Left ventricle myocardium superior (tissue), 1 donor: Measurements from ENCODE around the gene CDKN2C. TPM values are rescaled to one million over a fixed set of nuclear protein-coding genes. Genes with fewer than 3 reads are reported as not detected.
A peak's percentile ranks its signal among the peaks of the same experiment; 100 is the strongest.
"Not testable (repeated sequence)": the region's sequence is repeated elsewhere in the genome, so short reads cannot be mapped to it uniquely, and the experiment has no call there.

ENCODE experiments used
- ATAC-seq: fragments of 200-7000 bp; cut with Tn5 transposase; one replicate; pipeline ENCODE4 v1.9.1; 2020; ENCODE audit warnings: mild to moderate bottlenecking, moderate library complexity
- DNase-seq: peaks from one replicate; pipeline ENCODE4 v3.0.0-alpha.2; 2020
- intact Hi-C: fragments of 100-400 bp; cut with micrococcal nuclease; formaldehyde crosslinking; loops from one replicate; pipeline ENCODE4 v1.11.0; 2022
- total RNA-seq: library from RNA; stranded (reverse); fragmentation: NEBNext Ultra II Directional; extraction: Animal tissue kit (Norgen Biotek cat#: 25700); gene quantifications from one replicate; pipeline ENCODE4 v1.2.1, GENCODE V29; 2021
- donor health status: DM: no; HTN: yes; CAD: no; lungs with severe emphysema.

CDKN2C gene
- total RNA-seq, 1 donor from 2014 or later: 16.9 TPM

DNA sequence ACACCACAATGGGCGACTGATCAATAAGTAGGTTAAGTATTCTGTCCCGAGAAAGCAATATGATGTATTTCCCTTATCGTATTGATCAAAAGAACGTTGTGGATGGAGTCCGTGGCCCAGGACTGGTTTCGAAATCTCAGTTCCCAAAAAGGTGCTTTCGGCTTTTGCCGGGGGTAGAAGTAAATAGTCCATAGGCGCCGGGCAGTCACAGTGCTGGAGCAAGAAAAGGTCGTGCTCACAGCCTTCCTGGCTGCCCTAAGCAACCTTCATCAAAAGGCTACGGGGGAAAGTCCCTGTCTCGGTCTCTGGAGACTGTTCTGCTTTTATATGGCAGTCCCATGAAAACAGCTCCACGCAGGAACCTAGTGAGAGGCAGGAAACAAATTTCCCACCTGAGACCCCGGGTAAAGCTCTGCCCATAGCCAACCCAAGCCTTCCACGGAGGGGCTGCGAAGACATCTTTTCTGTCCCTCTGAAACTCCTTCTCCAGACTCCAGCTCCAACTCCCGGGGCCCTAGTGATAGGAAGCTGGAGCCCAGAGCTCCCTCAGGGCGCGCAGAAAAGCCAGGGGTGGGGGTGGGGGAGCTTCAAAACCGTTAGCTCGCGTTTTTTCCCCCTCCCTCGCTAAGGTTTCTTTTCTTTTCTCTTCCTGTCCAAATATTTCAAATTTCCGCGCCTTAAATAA lies 7.0 kb downstream of the CDKN2C start:
- DNase-seq (peak; percentile 50), ATAC-seq (peak; percentile 73)
- intact Hi-C loops: no loop called here

DNA sequence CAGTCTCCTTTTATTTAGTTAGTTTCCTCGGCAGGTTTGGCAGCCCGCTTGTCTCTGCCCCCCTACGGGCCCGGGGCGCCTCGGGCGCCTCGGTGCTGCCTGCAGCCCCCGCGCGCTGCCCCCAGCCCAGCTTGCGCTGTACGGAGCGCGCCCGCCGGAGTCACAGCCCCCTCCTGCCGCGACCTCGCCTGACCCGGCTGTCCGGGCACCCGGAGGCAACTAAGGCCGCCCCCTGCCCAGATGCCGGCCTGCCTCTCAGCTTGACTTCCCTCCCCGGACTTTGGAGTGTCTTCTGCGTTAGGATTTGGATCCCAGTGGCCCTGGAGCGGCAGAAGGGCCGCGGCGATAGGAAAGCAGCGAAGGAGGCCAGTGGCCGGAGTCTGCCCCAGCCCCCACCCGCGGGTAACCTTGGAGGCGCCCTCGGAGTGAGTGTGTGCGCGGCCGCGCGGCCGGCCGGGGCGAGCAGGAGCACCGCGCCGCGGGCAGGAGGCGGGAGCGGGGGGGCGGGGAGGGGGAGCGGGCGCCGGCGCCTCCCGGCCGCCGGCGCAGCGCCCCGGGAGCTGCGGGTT lies 7.6 kb downstream of the CDKN2C start:
- intact Hi-C loops: no loop called here
- ATAC-seq (peak; percentile 93), DNase-seq (peak; percentile 85)

DNA sequence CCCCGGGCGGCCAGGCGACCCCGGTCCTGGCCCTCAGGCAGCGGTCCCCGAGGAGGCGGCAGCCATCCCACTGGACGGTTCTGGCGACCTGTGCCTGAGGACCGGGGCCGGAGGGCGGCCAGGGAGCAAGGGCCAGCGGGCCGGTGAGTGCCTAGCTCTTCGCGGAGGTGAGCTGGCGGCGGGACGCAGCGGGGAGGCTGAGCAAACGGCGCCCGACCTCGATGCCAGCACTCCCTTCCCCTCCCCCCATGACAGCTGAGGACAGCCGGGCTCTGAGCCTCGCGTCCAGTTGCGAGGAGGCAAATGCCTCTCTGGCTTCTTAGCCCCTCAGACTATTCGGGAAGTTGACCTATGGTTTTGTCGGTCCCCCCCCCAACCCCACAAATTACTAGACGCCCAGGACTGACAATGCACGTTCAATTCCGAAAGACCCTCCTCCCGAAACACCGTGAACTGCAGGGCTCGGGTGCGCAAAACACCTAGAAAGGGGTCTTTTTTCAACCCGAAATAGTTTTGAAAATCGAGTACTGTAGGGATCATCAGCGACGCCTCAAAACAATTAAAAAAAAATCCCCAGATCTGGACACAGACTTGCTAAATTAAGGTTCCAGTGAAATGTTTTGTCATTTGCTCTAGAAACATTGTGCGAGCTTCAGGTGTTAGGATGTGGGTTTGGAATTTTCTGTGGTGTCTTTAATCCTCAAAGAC lies 8.3 kb downstream of the CDKN2C start:
- peak; percentile 81 for ATAC-seq
- DNase-seq: peak; percentile 84
- intact Hi-C loops: no loop called here

DNA sequence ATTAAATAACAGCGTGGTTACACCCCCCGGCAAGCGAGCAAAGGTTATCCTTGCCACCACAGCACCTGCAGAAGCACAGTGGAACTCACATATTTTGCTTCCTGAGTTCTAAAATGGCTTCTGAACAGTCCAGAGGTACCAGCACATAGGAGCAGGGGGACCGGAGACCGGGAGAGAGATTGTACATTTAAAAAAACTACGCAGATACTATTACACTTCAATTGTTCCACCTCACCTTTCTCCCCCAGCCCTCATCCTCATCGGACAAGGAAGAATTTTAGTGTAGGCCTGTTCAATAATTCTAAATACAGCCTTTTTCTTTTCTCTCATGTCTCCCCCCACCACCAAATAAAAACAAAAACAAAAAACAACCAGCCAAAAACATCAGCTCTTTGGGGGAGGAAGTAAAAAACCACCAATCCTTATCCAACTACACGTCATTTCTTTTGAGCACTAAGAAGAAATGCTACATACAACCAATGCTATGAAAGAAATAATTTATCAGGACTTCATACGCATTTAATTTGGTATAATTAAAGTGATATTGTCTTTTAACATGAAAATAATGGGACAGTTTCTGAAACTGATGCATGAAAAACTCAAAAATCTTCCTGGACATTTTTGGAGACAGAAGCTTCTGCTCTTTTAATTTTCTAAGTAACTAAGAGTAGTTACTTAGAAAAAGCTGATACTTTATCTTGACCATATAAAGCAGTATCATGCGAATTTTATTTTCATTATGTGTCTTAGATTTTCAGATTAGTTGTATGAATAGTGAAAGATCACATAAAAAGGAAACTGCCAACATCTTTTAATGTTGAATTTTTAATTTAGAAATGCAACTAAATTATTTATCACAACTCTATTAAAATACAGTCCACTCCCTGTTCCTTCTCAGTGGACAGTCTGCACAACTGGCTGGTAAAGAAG lies 9.1 kb downstream of the CDKN2C start:
- DNase-seq (no peak), ATAC-seq (peak; percentile 29)
- intact Hi-C loops: no loop called here

DNA sequence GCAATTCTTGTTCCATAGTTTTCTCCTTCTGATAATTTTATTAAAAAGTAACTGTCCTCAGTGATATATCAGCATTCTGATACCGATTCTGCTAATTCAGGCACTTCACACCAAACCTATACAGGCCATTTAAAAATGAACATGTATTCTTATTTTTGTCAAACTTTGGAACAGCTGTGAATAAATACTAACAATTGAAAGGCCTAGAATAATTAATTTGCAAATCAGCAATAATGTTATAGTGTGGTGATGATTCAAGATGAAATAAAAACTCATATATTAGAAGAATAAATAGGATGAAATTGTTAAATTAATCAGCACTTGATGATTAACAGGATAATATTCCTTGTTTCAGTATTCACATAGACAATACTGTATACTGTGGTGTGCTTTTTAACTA lies 9.9 kb downstream of the CDKN2C start:
- ATAC-seq (no peak), DNase-seq (no peak)
- intact Hi-C loops: no loop called here

DNA sequence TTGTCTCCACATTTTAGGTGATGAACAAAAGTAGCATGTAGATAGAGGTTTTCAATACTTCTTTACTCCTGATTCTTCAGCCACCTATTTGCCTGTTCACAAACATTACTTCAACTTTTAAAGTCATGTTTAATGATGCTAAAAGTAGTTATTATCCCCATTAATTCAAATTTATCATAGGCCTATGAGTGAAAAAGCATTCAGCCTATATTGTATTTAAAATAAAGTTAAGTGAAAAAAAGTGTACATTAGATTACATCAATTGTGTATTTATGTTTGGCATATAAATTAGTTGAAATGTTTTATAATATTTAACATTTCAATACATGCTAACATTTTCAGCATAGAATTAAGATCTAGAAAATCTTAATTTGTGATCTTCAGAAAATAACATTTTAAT lies 10.5 kb downstream of the CDKN2C start:
- intact Hi-C loops: no loop called here
- no peak for ATAC-seq
- no peak for DNase-seq

DNA sequence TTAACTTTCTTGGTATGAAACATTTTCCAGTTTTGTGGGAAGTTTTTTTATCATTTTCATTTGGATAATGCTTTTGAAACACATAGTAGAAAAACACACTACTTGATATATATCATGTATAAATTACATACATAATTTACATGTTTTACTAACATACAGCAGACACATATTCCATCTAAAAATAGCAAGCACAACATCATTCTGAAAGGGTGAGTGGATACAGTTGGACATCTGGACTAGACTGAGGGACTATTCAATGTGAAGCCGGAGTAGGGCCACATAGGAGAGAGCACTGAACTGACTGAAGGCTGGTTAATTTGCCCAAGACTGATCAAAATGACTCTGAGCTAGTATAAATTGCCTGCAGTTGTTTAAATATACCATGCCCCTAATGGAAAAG lies 11.7 kb downstream of the CDKN2C start:
- DNase-seq (no peak), ATAC-seq (no peak)
- intact Hi-C loops: no loop called here

DNA sequence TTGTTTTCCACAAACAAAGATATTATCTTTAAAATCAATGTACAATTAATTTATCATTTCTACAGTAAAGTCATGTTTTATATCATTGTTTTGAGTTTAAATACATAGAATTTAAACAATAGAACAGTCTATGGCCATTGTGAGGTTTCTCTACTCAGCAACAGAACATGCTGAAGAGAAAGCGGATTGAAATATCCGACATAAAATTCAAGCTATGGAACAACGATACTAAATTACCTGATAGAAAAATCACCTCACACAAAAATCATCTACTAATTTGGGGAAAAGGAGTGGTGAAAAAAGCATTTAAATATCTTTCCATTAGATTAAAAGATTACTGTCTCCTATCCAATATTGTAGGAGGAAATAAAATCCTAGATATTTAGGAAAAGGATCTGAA lies 12.6 kb downstream of the CDKN2C start:
- ATAC-seq: no peak
- intact Hi-C loops: no loop called here
- DNase-seq: no peak

DNA sequence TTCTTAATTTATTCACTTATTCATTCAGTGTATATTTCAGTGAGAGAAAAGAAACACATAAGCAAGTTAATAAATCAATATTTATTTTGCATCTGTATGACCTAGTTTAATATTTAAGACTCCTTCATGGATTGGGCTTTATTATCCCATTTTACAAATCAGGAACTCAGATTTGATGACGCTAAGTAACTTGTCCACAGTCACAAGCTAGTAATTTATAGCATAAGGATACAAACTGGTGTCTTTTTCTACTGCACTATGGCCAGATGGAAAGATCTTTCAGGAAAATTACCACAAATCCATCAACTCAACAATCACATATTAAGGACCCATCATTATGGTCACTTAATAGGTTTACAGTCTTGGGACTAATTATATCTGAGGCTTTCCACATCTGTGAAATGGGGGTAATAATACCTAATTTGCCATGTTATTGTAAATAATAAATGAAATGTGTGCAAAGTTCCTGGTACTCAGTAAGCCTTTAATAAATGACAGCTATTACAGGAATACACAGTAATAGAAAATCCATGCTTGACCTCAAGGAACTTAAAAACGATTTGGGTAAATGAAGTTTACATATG lies 13.3 kb downstream of the CDKN2C start:
- DNase-seq (no peak), ATAC-seq (no peak)
- intact Hi-C loops: no loop called here

DNA sequence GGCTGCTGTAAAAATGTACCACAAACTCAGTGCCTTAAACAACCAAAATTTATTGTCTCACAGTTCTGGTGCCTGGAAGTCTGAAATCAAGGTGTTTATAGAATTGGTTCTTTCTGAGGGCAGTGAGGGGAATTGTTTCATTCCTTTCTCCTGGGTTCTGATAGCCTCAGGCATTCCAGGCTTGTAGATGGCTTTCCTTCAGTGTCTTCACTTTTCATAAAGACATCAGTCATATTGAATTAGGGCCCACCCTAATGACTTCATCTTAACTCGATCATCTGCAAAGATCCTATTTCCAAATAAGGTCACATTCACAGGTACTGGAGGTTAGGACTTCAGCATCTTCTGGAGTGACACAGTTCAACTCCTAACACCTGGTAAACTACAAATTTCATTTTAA lies 15.0 kb downstream of the CDKN2C start:
- no peak for ATAC-seq

DNA sequence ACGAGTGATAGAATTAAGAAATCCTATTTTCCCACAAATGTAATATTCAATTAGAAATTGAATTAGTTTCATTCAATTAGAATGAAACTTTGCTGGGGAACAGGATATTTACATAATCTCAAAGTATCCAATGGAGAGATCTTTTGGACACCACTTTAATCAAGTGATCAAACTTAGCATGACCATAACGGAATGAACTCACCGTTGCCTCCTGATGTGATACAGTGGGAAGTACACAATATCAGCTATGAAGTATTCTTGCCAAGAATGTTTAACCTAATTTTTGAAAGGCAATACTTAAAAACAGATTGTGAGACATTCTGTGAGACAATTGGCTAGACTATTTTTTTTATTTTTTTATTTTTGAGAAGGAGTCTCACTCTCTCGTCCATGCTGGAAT lies 16.6 kb downstream of the CDKN2C start:
- intact Hi-C loops: no loop called here
- no peak for DNase-seq
- no peak for ATAC-seq

More for the DNA sequence above, 15.0 kb downstream of the CDKN2C start:
- DNase-seq: no peak
- intact Hi-C loops: no loop called here

DNA sequence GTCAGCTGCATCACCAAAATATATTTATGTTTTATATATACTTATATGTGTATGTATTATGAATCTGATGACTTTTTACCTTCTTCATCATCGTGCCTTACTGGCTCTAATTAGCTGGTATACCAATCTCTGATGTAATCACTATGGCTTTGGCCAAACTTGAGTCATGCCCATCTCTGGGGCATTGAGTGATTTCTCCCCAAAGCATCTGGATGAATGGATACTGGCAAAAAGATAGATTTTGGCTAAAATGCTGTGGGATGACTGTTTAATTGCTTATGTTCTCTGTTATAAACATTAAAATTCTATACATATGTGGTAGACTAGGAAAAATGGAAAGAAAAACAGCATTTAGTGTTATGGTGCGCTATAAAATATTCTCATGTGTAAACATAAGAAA lies 19.6 kb downstream of the CDKN2C start:
- intact Hi-C loops: no loop called here

DNA sequence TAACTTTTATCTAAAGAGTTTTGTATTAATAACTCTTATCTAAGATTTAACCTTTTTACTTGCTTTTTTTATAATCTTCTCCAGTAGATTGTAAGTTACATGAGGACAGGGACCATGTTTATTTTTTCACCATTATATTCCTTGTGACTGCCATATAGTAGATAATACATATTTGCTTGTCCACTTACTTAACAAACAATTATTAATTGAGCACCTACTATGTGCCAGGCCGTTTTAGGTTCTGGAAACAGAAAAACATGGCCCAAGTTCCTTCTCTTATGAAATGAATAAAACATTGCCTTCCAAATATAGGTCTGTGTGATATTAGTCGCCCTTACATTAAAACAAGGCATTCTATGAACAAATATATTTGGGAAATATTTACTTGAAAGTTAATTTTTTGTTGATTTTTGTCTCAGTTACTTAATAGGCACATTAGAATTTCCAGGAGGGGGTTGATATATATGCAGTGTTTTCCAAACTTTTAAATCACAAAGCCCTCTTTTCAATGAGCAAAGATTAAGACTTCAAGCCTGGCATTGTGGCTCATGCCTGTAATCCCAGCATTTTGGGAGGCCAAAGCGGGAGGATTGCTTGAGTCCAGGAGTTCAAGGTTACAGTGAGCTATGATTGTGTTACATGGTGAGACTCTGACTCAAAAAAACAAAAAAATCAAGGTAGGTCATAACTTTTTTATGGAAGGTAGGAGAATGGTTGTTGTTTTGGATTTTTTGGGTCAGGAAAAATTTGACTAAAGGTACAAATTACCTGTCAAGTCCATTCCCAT lies 22.7 kb downstream of the CDKN2C start:
- intact Hi-C loops: no loop called here
- ATAC-seq (no peak), DNase-seq (no peak)

More for the DNA sequence above, 19.6 kb downstream of the CDKN2C start:
- DNase-seq: no peak
- ATAC-seq: no peak

DNA sequence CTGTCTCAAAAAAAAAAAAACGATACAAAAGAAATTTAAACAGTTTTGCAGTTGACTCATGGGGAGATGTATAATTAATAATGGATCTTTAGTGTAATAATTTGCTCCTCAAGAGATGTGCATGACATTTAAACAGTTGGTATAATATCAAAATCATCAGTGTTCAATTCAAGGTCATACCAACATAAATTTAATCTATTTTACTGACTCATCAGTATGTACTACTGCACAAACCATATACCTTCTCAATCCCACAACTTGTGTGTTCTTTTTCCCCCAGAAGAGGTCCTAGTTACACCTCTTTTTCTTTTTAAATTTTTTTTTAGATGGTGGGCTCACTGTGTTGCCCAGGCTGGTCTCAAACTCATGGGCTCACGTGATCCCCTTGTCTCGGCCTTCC lies 23.6 kb downstream of the CDKN2C start:
- intact Hi-C loops: no loop called here
- DNase-seq: no peak
- no peak for ATAC-seq

DNA sequence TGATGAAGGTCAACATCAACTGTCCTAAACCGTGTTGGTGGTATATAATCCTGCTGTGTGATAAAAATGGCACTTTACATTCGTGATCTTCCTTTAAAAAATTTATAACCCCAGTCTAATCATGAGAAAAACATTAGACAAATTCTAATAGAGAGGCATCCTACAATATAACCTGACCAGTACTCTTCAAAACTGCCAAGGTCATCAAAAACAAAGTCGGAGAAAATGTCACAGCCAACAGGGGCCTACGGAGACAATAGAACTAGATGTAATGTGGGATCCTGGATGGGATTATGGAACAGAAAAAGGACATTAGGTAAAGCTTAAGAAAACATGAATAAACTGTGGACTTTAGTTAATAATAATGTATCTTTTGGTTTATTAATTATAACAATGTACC lies 25.0 kb downstream of the CDKN2C start:
- ATAC-seq (no peak), DNase-seq (no peak)
- intact Hi-C loops: no loop called here

DNA sequence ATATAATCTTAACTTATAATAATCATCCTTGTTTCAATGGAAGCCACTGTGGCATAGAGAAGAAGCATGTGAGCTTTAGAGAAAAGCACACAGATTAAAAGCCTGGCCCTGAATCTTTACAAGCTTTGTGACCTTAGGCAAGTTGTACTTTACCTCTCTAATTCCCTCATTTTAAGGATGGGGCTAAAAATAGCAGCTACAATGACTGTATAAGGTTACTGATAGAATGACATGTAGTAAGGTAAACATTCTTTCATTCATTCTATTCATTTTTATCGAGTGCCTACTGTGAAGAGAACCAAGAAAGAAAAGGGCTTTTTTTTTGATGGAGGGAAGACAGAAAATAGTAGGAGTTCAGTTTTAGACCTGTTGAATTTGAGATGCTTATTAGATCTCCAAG lies 25.6 kb downstream of the CDKN2C start:
- DNase-seq (no peak), ATAC-seq (no peak)
- intact Hi-C loops: no loop called here

DNA sequence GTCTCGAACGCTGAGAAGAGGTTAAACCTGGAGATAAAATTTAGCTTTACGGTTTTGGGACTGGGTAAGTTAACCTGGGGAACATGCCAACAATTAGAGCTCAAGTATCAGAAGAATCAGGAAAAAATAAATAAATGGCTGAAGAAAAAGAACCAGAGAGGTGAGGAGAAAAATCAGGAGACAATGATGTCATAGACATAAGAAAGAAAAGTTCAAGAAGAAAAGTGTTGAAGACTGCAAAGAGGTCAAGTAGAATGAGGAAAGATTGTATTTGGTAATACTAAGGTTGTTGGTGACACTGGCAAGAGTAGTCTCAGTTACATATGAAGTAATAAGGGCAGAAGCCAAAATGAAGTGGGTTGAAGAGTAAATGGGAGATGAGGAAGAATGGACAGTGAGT lies 26.0 kb downstream of the CDKN2C start:
- DNase-seq (no peak), ATAC-seq (no peak)
- intact Hi-C loops: no loop called here

DNA sequence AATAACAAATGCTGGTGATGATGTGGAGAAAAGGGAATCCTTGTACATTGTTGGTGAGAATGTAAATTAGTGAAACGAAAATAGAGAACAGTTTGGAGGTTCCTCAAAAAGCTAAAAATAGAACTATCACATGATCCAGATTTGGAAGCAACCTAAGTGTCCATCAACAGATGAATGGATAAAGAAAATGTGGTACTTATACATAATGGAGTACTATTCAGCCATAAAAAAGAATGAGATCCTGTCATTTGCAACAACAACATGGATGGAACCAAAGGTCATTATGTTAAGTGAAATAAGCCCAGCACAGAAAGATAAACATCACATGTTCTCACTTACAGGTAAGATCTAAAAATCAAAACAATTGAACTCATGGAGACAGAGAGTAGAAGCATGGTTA lies 29.3 kb downstream of the CDKN2C start:
- DNase-seq, ATAC-seq, intact Hi-C loops: not testable (repeated sequence)

DNA sequence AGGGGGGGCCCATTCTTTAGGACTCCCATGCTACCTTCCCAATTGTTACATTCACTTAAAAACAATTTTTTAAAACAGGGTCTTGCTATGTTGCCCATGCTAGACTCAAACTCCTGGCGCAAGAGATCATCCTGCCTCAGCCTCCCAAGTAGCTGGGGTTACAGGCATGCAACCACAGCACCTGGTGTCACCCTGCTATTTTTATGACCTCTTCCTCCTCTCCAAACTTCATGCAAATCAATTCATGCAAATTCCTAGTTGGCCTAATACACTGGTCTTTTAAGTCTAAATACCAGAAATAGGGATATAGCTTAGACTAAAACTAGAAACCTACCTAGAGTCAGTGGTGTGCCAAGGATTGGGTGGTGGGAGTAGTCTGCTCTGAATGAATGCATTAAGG lies 30.1 kb downstream of the CDKN2C start:
- no peak for DNase-seq
- ATAC-seq: no peak
- intact Hi-C loops: no loop called here
